Iris pigment epithelial cell (primary cell): ENCODE data around the gene ARHGAP26.

Source experiments
- DNase-seq: peaks from one replicate; pipeline ENCODE4 v3.0.0-alpha.2; 2011; ENCODE audit warnings: low read depth

Gene ARHGAP26

GRCh38 chr5:143037071-143037470, 266.9 kb downstream of the ARHGAP26 start:
- DNase-seq: no peak

DNA sequence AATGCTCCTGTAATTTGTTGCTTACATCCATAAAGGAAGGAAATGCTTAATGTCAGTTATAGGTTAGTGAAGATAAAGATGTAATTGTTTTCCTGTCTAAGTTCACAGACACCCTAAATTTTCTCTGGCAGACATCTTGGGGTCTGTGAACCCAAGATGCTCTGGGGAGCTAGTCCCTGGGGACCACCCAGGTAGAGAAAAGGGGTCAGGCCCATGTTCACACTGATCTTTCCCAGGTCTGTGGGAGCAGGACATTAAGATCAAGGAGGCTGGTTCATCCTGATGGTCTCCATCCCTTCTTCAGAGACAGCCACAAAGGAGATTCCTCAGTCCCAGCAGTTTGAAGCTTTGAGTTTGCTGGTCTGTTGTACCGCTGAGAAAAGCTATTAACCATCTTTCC, 267.5 kb downstream of the ARHGAP26 start:
- no peak for DNase-seq

DNA sequence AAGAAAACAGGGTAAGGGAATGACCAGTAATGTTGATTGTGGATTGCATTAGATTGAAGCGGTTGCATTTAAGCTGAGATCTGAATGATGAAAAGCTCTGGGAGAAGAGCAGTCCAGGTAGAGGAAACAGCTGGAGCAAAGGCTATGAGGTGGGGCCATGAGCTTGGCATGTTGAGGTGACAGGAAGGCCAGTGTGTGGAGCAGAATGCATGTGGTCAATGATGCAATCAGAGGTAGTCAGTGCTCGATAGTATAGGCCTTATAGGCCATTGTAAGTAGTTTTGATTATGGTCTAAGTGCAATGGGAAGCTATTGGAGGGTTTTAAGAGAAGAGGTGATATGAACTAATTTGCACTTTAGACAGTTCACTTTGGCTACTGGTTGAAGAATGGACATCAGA, 270.4 kb downstream of the ARHGAP26 start:
- no peak for DNase-seq

DNA sequence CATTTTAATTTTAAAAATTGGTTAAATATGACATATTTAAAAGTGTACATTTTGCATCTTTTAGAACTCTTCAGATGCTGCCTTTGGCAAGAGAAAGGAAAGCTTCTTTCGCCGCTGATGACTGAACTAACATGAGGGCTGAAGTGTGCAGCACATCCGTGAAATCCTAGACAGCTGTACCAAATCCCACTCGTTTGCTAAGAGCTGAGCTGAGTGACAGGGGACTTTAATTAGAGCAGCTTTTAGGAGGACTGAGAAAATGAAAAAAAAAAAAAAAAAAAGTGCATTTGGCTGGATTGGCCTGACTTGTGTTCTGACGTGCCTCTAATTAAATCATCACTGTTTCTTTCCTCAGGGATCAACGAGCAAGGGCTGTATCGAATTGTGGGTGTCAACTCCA, 271.3 kb downstream of the ARHGAP26 start:
- no peak for DNase-seq

- peak; percentile 61 for DNase-seq
Measured at GRCh38 chr5:143041972-143042770, 272.0 kb downstream of the ARHGAP26 start.

DNA sequence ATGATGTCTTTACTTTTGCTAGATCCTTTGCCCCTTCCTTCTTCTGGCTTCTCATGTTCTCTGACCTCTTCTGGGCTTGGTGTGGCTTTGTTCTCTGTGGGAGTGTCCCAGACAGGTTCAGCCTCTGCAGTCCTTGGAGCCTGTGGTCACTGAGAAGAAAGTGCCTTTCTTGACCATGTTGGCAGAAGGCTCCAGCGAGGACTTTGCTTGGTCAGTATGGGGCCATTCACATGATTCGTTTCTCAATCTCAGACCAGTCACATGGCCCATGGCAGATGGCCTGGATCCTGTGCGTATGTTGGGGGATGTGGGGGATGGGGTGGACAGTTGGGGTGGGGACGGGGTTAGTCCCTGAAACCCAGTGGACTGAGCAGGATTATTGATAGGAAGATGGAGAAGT, 274.1 kb downstream of the ARHGAP26 start:
- DNase-seq: no peak

GRCh38 chr5:143045062-143045461, 274.9 kb downstream of the ARHGAP26 start:
- DNase-seq: no peak

DNA sequence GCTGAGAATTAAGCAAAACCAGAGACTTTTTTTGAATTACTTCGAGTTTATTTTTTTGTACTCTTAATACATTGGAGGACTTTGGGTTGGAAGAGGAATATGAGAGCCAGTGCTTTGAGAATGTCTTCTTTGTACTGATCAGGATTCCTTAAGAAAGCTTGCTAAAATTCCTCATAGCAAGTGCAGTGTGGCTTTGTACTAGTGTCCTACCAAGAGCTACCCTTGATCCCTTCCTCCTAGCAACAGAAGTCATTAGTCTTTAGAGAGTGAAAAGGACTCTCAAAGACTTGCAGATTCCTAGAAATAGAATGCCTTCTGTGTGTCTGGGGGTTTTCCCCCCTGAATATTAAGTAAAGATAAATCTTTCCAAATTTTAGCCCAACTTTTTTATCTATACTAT, 276.1 kb downstream of the ARHGAP26 start:
- DNase-seq: no peak

DNA sequence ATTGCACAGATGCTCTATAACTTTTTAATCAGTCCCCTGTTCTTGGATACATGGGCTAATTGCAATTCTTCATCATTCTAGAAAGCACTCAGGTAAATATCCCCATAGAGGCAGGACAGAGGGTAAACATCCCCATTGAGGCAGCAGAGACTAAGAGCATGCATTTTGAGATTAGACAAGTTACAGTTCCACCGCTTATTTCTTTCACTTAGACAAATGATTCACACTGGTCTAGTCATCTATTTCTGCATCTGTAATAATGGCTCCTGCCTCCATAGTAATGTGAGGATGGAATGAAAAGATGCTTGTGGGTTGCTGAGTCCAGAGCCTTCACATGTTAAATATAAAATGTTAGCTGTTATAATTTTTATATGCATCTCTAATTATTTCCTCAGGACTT, 276.9 kb downstream of the ARHGAP26 start:
- DNase-seq: no peak

GRCh38 chr5:143050183-143050582, 280.0 kb downstream of the ARHGAP26 start:
- no peak for DNase-seq

DNA sequence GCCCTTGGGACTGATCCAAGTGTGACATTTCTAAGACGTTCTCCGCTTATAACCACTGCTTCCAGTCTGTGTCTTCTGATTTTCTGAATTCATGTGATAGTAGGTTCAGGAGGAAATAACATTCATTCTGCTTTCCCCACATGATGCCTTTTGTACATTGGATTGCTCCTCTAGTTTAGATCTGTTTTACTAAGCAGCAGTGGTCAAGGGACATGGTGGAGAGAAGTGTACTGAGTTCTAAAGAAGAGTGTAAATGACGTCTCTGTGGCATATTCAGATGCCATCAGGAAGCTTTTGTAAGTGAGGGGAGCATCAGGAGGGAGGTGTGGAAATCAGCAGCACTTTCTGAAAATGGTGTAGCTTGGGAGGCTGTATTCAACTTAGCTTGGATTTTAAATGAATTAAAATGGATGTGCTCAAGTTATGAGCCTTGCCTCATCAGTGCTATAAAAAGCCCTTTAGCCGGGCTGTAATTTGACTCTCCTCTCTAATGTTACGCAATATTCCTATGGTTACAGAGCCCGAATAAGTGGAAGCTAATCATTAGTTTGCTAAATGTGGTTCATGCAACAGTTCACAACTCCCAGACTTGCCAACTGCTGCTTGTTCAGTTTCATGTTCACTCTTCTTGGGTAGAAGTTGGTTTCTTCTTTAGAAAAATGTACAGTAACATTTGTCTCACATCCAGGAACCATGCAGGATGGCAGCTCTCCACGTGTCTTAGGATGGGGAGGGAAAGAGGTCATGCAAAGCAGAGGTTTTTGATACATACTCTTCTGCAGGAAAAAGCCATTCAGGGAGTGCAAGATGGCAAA, 281.3 kb downstream of the ARHGAP26 start:
- peak; percentile 93 for DNase-seq

GRCh38 chr5:143052967-143053682, 282.9 kb downstream of the ARHGAP26 start:
- DNase-seq: no peak

DNA sequence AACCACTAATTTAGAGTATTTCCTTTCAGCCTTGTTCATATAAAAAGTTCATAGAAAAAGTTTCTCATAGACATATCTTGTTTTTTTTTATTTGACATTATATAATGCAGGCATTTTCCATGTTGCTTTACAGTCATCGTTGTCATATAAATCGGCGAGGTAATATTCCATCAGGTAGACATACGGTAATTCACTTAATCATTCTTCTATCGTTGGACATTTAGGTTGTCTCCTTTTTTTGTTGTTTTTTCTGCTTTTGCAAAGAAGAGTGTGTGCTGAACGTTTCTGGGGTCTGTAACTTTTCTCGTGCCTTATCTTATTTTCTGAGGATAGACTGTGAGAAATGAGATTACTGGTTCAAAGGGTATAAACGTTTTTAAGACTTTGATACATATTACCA, 283.6 kb downstream of the ARHGAP26 start:
- DNase-seq: no peak

- peak; percentile 88 for DNase-seq
Measured at GRCh38 chr5:143054480-143054941, 284.3 kb downstream of the ARHGAP26 start.

DNA sequence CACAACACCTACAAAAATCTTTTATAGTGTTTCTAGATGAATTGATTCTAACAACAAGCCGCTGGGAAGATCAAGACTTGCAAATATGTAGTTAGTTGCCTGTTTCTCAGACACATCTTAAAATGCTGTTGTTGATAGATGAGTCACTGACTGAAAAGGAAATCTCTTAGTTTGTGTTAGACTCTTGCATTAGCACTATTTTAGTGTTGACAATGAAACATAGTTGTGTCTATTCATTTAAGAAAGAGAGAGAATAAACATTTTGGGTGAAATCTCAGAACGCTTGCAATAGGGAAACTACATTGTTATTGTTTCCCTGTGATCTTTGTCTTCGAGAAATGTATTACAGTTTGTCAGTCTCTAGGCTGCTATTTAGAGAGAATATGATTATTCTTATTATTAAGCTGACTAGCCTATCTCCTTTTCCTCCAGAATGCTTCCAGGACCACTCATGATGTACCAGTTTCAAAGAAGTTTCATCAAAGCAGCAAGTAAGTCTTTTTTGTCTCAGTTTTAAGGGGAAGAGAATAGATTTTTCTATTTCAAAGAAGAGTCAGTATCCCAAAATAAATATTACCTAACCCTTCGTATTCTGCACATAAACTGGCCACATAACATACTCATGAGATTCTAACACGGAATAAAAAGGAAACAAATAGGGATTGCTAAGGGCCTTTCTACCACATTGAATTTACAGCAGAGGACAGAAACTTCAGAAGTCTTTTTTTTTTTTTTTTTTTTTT, 285.6 kb downstream of the ARHGAP26 start:
- peak; percentile 86 for DNase-seq

DNA sequence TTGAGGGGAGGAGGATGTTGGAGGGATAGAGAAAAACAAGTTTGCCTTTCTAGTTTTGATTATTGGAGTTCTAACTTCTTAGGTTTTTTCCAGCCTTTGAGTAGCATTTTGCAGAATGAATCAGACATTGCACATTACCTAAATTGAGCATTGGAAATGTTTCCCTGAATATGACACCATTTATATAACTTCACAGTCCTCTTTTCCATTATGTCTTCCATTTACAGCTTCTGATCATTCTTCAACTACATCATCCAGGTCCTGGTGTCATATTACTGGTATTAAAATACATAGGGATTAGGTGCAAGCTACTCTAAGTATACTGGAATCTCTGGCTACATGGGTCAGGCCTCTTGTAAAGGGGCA, 286.1 kb downstream of the ARHGAP26 start:
- peak; percentile 82 for DNase-seq

GRCh38 chr5:143056792-143057579, 286.8 kb downstream of the ARHGAP26 start:
- DNase-seq: no peak

DNA sequence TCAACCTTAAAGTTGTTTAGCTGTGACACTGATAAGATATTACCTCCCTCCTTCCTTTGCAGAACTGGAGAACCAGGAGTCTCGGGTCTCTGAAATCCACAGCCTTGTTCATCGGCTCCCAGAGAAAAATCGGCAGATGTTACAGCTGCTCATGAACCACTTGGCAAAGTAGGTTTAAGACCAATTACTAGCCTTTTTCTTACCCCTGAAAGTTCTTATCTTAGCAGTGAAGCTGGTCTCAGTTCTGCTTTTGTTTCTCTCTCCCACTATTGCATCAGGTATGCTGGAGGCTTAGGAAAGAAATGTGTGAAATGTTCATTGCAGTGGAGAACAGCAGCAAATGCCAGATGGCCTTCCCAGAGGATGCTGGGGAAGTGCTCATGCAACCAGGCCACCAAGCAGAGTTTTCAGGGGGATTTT, 287.4 kb downstream of the ARHGAP26 start:
- peak; percentile 64 for DNase-seq

DNA sequence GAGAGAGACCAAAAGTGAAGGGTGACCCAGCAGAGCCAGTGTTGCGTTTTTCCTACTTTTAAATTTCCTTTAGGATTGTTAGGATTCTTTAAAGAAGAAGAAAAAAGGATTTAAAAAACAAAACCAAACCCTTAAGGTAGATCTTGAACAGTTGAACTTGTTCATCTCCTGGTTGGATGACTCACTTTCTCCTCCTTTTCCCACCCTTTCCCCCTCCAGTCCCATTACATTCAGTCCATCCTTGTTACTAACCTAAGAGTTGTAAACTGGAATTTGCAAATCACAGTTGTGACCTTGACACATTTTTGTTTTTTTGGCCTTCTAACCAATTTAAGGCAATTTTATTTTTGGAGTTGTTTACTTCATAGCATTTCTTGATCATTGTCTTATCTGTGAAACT, 289.2 kb downstream of the ARHGAP26 start:
- no peak for DNase-seq

GRCh38 chr5:143059976-143060765, 290.0 kb downstream of the ARHGAP26 start:
- no peak for DNase-seq
